GM23338 (cell line): ENCODE data around the gene NSD2. TPM values are rescaled to one million over a fixed set of nuclear protein-coding genes. Genes with fewer than 3 reads are reported as not detected.

Experiments used
- ATAC-seq: fragments of 200-7000 bp; cut with Tn5 transposase; 3 replicates; pipeline ENCODE4 v1.9.1; 2020
- DNase-seq: peaks from one replicate; pipeline ENCODE4 v3.0.0-alpha.2; 2015; ENCODE audit warnings: low spot score
- H2AFZ ChIP-seq: fragments of 200-600 bp; sonication (generic); 2 replicates; pipeline ENCODE4 v1.8.0; 2016; ENCODE audit warnings: antibody characterized with exemption, mild to moderate bottlenecking, moderate library complexity
- H3F3A ChIP-seq: fragments of 200-600 bp; sonication (generic); replicated peaks from 2 replicates; pipeline ENCODE4 v1.8.0; 2017; ENCODE audit warnings: antibody characterized with exemption, mixed run types, low read depth
- H3K27ac ChIP-seq: fragments of 200-600 bp; sonication (generic); 2 replicates; pipeline ENCODE4 v1.6.1; 2016; ENCODE audit warnings: low read depth
- H3K27me3 ChIP-seq: fragments of 200-600 bp; sonication (generic); 2 replicates; pipeline ENCODE4 v1.8.0; 2016; ENCODE audit warnings: mild to moderate bottlenecking, mixed run types, moderate library complexity; ENCODE audit not compliant: insufficient read depth
- H3K36me3 ChIP-seq: fragments of 200-600 bp; sonication (generic); 2 replicates; pipeline ENCODE4 v1.8.0; 2016; ENCODE audit warnings: mild to moderate bottlenecking; ENCODE audit not compliant: insufficient read depth
- H3K4me1 ChIP-seq: fragments of 200-600 bp; sonication (generic); 2 replicates; pipeline ENCODE4 v1.8.0; 2016; ENCODE audit warnings: mild to moderate bottlenecking, moderate library complexity; ENCODE audit not compliant: insufficient read depth
- H3K4me2 ChIP-seq: fragments of 200-600 bp; sonication (generic); 2 replicates; pipeline ENCODE4 v1.7.1; 2017; ENCODE audit warnings: mixed run types
- H3K4me3 ChIP-seq: fragments of 200-600 bp; sonication (generic); 2 replicates; pipeline ENCODE4 v1.6.1; 2016; ENCODE audit warnings: mixed run types
- H3K79me2 ChIP-seq: fragments of 200-600 bp; sonication (generic); replicated peaks from 2 replicates; pipeline ENCODE4 v1.8.0; 2017; ENCODE audit warnings: mild to moderate bottlenecking; ENCODE audit not compliant: insufficient read depth
- H3K9me2 ChIP-seq: fragments of 200-600 bp; sonication (generic); 2 replicates; pipeline ENCODE4 v1.8.0; 2017; ENCODE audit not compliant: insufficient read depth
- H4K20me1 ChIP-seq: fragments of 200-600 bp; sonication (generic); replicated peaks from 2 replicates; pipeline ENCODE4 v1.8.0; 2017; ENCODE audit warnings: mild to moderate bottlenecking; ENCODE audit not compliant: insufficient read depth
- H3K27ac Mint-ChIP-seq: 2 replicates; pipeline ENCODE4 v1.8.0; 2020; ENCODE audit warnings: inconsistent platforms, mild to moderate bottlenecking, moderate library complexity, mixed read lengths
- H3K27me3 Mint-ChIP-seq: 3 replicates; pipeline ENCODE4 v1.8.0; 2022; ENCODE audit warnings: low read depth, mild to moderate bottlenecking, moderate library complexity, mixed read lengths, inconsistent platforms; ENCODE audit not compliant: insufficient read depth, poor library complexity
- H3K36me3 Mint-ChIP-seq: 3 replicates; pipeline ENCODE4 v1.8.0; 2021; ENCODE audit warnings: low read depth, mild to moderate bottlenecking, inconsistent platforms, moderate library complexity, mixed read lengths
- H3K4me1 Mint-ChIP-seq: 3 replicates; pipeline ENCODE4 v1.8.0; 2020; ENCODE audit warnings: mild to moderate bottlenecking, inconsistent platforms, mixed read lengths
- H3K4me3 Mint-ChIP-seq: 3 replicates; pipeline ENCODE4 v1.8.0; 2021; ENCODE audit warnings: moderate library complexity, mild to moderate bottlenecking, inconsistent platforms, mixed read lengths
- H3K9me3 Mint-ChIP-seq: 3 replicates; pipeline ENCODE4 v1.8.0; 2020; ENCODE audit warnings: moderate library complexity, mild to moderate bottlenecking, inconsistent platforms, mixed read lengths
- CREB1 ChIP-seq: fragments of 250-450 bp; sonication (Bioruptor Pico); IDR thresholded peaks from 2 replicates; pipeline ENCODE4 v1.5.0; 2020; ENCODE audit warnings: low read depth, mild to moderate bottlenecking, moderate library complexity
- EZH2 ChIP-seq: fragments of 200-600 bp; sonication (generic); IDR thresholded peaks from one replicate; pipeline ENCODE4 v1.8.0; 2017; ENCODE audit warnings: antibody characterized with exemption, mild to moderate bottlenecking, low read depth; ENCODE audit not compliant: unreplicated experiment
- EZH2phosphoT487 ChIP-seq: fragments of 200-600 bp; sonication (generic); IDR thresholded peaks from one replicate; pipeline ENCODE4 v1.8.1; 2018; ENCODE audit warnings: antibody characterized with exemption; ENCODE audit not compliant: unreplicated experiment
- POLR2AphosphoS5 ChIP-seq: IDR thresholded peaks from 2 replicates; pipeline ENCODE4 v1.6.1; 2016; ENCODE audit warnings: antibody characterized with exemption, low read depth
- REST ChIP-seq: IDR thresholded peaks from one replicate; pipeline ENCODE4 v1.6.1; 2018; ENCODE audit warnings: antibody characterized with exemption; ENCODE audit not compliant: unreplicated experiment
- STAT1 ChIP-seq: IDR thresholded peaks from one replicate; pipeline ENCODE4 v1.6.1; 2016; ENCODE audit warnings: antibody characterized with exemption; ENCODE audit not compliant: unreplicated experiment
- ZNF114 ChIP-seq: fragments of 250-450 bp; sonication (Bioruptor Pico); IDR thresholded peaks from 2 replicates; pipeline ENCODE4 v1.5.0; 2020; ENCODE audit warnings: mild to moderate bottlenecking, moderate library complexity
- ZNF331 ChIP-seq: fragments of 250-450 bp; sonication (Bioruptor Pico); IDR thresholded peaks from 2 replicates; pipeline ENCODE4 v1.5.0; 2020; ENCODE audit warnings: low read depth, mild to moderate bottlenecking, moderate library complexity
- polyA plus RNA-seq: library from polyadenylated mRNA; unstranded; fragments of >200 nt; fragmentation: Nextera tagmentation; extraction: Ambion mirVana; gene quantifications from 2 replicates; pipeline ENCODE4 v1.2.1, GENCODE V29; 2016
- total RNA-seq: library from RNA; depleted of rRNA; stranded (reverse); fragments of >200 nt; shearing (Covaris generic); gene quantifications from 2 replicates; pipeline ENCODE4 v1.2.3, GENCODE V29; 2014
- TF ChIP-seq, protein P1 (sequence below): IDR thresholded peaks from 2 replicates; pipeline ENCODE4 v1.6.1; 2016; ENCODE audit warnings: antibody characterized with exemption

Gene NSD2
- total and polyA plus RNA-seq, 2 experiments from 2014 or later = 33.5 to 84.4 TPM

GRCh38 chr4:1994938-1995337 lies 123.7 kb downstream of the NSD2 start (continued):
- TF ChIP-seq REST = no peak
- TF ChIP-seq EZH2 = no peak

- no peaks in the 10 kb centered on the region for H3K36me3 ChIP-seq
- H3K4me1 Mint-ChIP-seq = peaks cover 28% of the 10 kb centered on the region
- no peak for DNase-seq
- no peak overlapping the region for H3K27ac Mint-ChIP-seq
- peaks cover 3% of the 10 kb centered on the region for H3K27me3 Mint-ChIP-seq
- peaks cover 15% of the 10 kb centered on the region; the same call in 1 of the 2 replicates for H3K4me1 ChIP-seq
- no peaks in the 10 kb centered on the region for H3F3A ChIP-seq
- H3K27me3 ChIP-seq = no peaks in the 10 kb centered on the region
- no peak overlapping the region for H2AFZ ChIP-seq
- H3K4me2 ChIP-seq = no peak overlapping the region
- no peak for TF ChIP-seq EZH2phosphoT487
- TF ChIP-seq CREB1 (CRISPR knock-in tag) = no peak
- TF ChIP-seq, protein P1, sequence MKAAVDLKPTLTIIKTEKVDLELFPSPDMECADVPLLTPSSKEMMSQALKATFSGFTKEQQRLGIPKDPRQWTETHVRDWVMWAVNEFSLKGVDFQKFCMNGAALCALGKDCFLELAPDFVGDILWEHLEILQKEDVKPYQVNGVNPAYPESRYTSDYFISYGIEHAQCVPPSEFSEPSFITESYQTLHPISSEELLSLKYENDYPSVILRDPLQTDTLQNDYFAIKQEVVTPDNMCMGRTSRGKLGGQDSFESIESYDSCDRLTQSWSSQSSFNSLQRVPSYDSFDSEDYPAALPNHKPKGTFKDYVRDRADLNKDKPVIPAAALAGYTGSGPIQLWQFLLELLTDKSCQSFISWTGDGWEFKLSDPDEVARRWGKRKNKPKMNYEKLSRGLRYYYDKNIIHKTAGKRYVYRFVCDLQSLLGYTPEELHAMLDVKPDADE = no peak
- TF ChIP-seq ZNF114 = no peak
- TF ChIP-seq ZNF331 (CRISPR knock-in tag) = no peak
- H3K9me2 ChIP-seq = no peaks in the 10 kb centered on the region
- no peak overlapping the region for H3K27ac ChIP-seq
- no peak overlapping the region for H3K4me3 Mint-ChIP-seq
- H4K20me1 ChIP-seq = peaks cover 89% of the 10 kb centered on the region
- H3K4me3 ChIP-seq = no peak overlapping the region
- H3K9me3 Mint-ChIP-seq = peaks cover 6% of the 10 kb centered on the region; the same call in 1 of the 3 replicates
- H3K36me3 Mint-ChIP-seq = peaks cover 39% of the 10 kb centered on the region
- no peak for ATAC-seq
- H3K79me2 ChIP-seq = peaks cover 100% of the 10 kb centered on the region
Measured at GRCh38 chr4:1996866-1997611, 125.8 kb downstream of the NSD2 start.

DNA sequence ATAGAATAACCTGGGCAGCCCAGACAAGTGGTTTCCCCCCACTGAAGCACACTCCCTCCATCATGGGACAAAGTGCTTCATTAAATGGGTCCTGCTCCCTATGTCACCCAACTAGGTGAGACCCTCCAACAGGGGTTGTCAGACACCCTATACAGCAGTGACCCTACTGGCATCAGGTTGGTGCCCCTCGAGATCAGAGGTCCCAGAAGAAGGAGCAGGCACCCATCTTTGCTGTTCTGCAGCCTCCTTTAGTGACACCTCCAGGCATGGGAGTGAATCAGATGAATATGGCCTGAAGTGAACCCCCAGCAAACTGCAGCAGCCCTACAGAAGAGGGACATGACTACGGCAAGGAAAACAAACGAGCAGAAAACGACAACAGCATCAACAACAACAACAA lies 126.5 kb downstream of the NSD2 start:
- Mint-ChIP-seq H3K9me3 (peaks cover 6% of the 10 kb centered on the region; the same call in 1 of the 3 replicates), H3K27ac (0 out of 2 replicates have a peak overlapping the region, but pooled peaks have one; percentile 6), H3K27me3 (peaks cover 3% of the 10 kb centered on the region), H3K4me1 (peaks cover 28% of the 10 kb centered on the region), H3K36me3 (peaks cover 45% of the 10 kb centered on the region), H3K4me3 (no peak overlapping the region)
- Histone ChIP-seq H3F3A (no peaks in the 10 kb centered on the region), H3K4me2 (no peak overlapping the region), H3K36me3 (no peaks in the 10 kb centered on the region), H4K20me1 (peaks cover 95% of the 10 kb centered on the region), H3K9me2 (no peaks in the 10 kb centered on the region), H3K4me3 (no peak overlapping the region), H2AFZ (no peak overlapping the region), H3K4me1 (peaks cover 15% of the 10 kb centered on the region; the same call in 1 of the 2 replicates), H3K79me2 (peaks cover 100% of the 10 kb centered on the region), H3K27ac (no peak overlapping the region), H3K27me3 (no peaks in the 10 kb centered on the region)
- ATAC-seq (no peak), DNase-seq (no peak)
- no peak for TF ChIP-seq POLR2AphosphoS5
- TF ChIP-seq STAT1 = no peak
- TF ChIP-seq ZNF114 = no peak
- TF ChIP-seq, protein P1 = no peak
- no peak for TF ChIP-seq CREB1 (CRISPR knock-in tag)
- no peak for TF ChIP-seq REST
